Measurements from ENCODE around the gene STRN4. TPM values are rescaled to one million over a fixed set of nuclear protein-coding genes. Genes with fewer than 3 reads are reported as not detected.

The STRN4 gene
- total and polyA plus RNA-seq, 2 donors, result 34.5 to 87.8 TPM

GRCh38 chr19:46728693-46729339 is 17.4 kb downstream of the STRN4 start:
- Histone ChIP-seq H3K27ac (ENCODE audit: low read depth) (no peak overlapping the region), H3K4me3 (ENCODE audit: low read depth, low read length) (no peak overlapping the region), H3K36me3 (ENCODE audit: insufficient read depth) (peaks cover 5% of the 10 kb centered on the region), H3K4me1 (ENCODE audit: insufficient read depth) (no peaks in the 10 kb centered on the region)
- 43% methylated on average over 20 of the region's 20 CpGs for WGBS
- DNase-seq (ENCODE audit: extremely low spot score), result no peak

GRCh38 chr19:46728208-46728607 is 18.0 kb downstream of the STRN4 start:
- DNase-seq (ENCODE audit: extremely low spot score), result no peak
- Histone ChIP-seq H3K4me1 (ENCODE audit: insufficient read depth) (no peaks in the 10 kb centered on the region), H3K4me3 (ENCODE audit: low read depth, low read length) (no peak overlapping the region), H3K27ac (ENCODE audit: low read depth) (no peak overlapping the region), H3K36me3 (ENCODE audit: insufficient read depth) (peaks cover 5% of the 10 kb centered on the region)
- 74% methylated on average over 14 of the region's 14 CpGs for WGBS

- no peak for DNase-seq (ENCODE audit: extremely low spot score)
- H3K4me3 ChIP-seq (ENCODE audit: low read depth, low read length), result no peak overlapping the region
- WGBS, result 80% methylated on average over 11 of the region's 11 CpGs
- H3K27ac ChIP-seq (ENCODE audit: low read depth), result no peak overlapping the region
- no peaks in the 10 kb centered on the region for H3K4me1 ChIP-seq (ENCODE audit: insufficient read depth)
- peaks cover 8% of the 10 kb centered on the region for H3K36me3 ChIP-seq (ENCODE audit: insufficient read depth)
These were observed 18.5 kb downstream of the STRN4 start for GRCh38 chr19:46727757-46728156.

GRCh38 chr19:46726971-46727501 is 19.2 kb downstream of the STRN4 start:
- 55% methylated on average over 14 of the region's 14 CpGs for WGBS
- DNase-seq (ENCODE audit: extremely low spot score), result no peak
- Histone ChIP-seq H3K4me1 (ENCODE audit: insufficient read depth) (no peaks in the 10 kb centered on the region), H3K36me3 (ENCODE audit: insufficient read depth) (peaks cover 10% of the 10 kb centered on the region), H3K4me3 (ENCODE audit: low read depth, low read length) (no peak overlapping the region), H3K27ac (ENCODE audit: low read depth) (no peak overlapping the region)

- DNase-seq (ENCODE audit: extremely low spot score), result no peak
- no peak overlapping the region for H3K4me3 ChIP-seq (ENCODE audit: low read depth, low read length)
- no peak overlapping the region for H3K27ac ChIP-seq (ENCODE audit: low read depth)
- WGBS, result 85% methylated on average over 10 of the region's 10 CpGs
- H3K36me3 ChIP-seq (ENCODE audit: insufficient read depth), result peaks cover 10% of the 10 kb centered on the region
- H3K4me1 ChIP-seq (ENCODE audit: insufficient read depth), result no peaks in the 10 kb centered on the region
These were observed 19.7 kb downstream of the STRN4 start for GRCh38 chr19:46726551-46726950.

GRCh38 chr19:46725859-46726393 is 20.3 kb downstream of the STRN4 start:
- Histone ChIP-seq H3K27ac (ENCODE audit: low read depth) (no peak overlapping the region), H3K4me3 (ENCODE audit: low read depth, low read length) (no peak overlapping the region), H3K36me3 (ENCODE audit: insufficient read depth) (peaks cover 10% of the 10 kb centered on the region), H3K4me1 (ENCODE audit: insufficient read depth) (no peaks in the 10 kb centered on the region)
- 81% methylated on average over 9 of the region's 9 CpGs for WGBS
- no peak for DNase-seq (ENCODE audit: extremely low spot score)

- no peak overlapping the region for H3K4me3 ChIP-seq (ENCODE audit: low read depth, low read length)
- no peaks in the 10 kb centered on the region for H3K4me1 ChIP-seq (ENCODE audit: insufficient read depth)
- H3K36me3 ChIP-seq (ENCODE audit: insufficient read depth), result peaks cover 11% of the 10 kb centered on the region
- no peak overlapping the region for H3K27ac ChIP-seq (ENCODE audit: low read depth)
- 91% methylated on average over 26 of the region's 26 CpGs for WGBS
- DNase-seq (ENCODE audit: extremely low spot score), result no peak
These were observed 21.0 kb downstream of the STRN4 start for GRCh38 chr19:46725036-46725820.

GRCh38 chr19:46724468-46724867 is 21.8 kb downstream of the STRN4 start:
- no peaks in the 10 kb centered on the region for H3K4me1 ChIP-seq (ENCODE audit: insufficient read depth)
- no peak for DNase-seq (ENCODE audit: extremely low spot score)
- H3K36me3 ChIP-seq (ENCODE audit: insufficient read depth), result peaks cover 13% of the 10 kb centered on the region
- 86% methylated on average over 20 of the region's 20 CpGs for WGBS
- H3K27ac ChIP-seq (ENCODE audit: low read depth), result no peak overlapping the region
- H3K4me3 ChIP-seq (ENCODE audit: low read depth, low read length), result no peak overlapping the region

GRCh38 chr19:46723471-46723870 is 22.8 kb downstream of the STRN4 start:
- no peak for DNase-seq (ENCODE audit: extremely low spot score)
- no peak overlapping the region for H3K27ac ChIP-seq (ENCODE audit: low read depth)
- no peak overlapping the region for H3K4me3 ChIP-seq (ENCODE audit: low read depth, low read length)
- WGBS, result 96% methylated on average over 6 of the region's 6 CpGs
- H3K36me3 ChIP-seq (ENCODE audit: insufficient read depth), result peaks cover 13% of the 10 kb centered on the region
- no peaks in the 10 kb centered on the region for H3K4me1 ChIP-seq (ENCODE audit: insufficient read depth)

GRCh38 chr19:46723023-46723461 is 23.2 kb downstream of the STRN4 start:
- DNase-seq (ENCODE audit: extremely low spot score), result no peak
- no peak overlapping the region for H3K4me3 ChIP-seq (ENCODE audit: low read depth, low read length)
- H3K27ac ChIP-seq (ENCODE audit: low read depth), result no peak overlapping the region
- WGBS, result 90% methylated on average over 16 of the region's 16 CpGs
- no peaks in the 10 kb centered on the region for H3K4me1 ChIP-seq (ENCODE audit: insufficient read depth)
- peaks cover 13% of the 10 kb centered on the region for H3K36me3 ChIP-seq (ENCODE audit: insufficient read depth)

GRCh38 chr19:46722421-46723022 is 23.7 kb downstream of the STRN4 start:
- 85% methylated on average over 25 of the region's 25 CpGs for WGBS
- H3K4me1 ChIP-seq (ENCODE audit: insufficient read depth), result no peaks in the 10 kb centered on the region
- H3K36me3 ChIP-seq (ENCODE audit: insufficient read depth), result peaks cover 13% of the 10 kb centered on the region
- no peak overlapping the region for H3K4me3 ChIP-seq (ENCODE audit: low read depth, low read length)
- no peak for DNase-seq (ENCODE audit: extremely low spot score)
- no peak overlapping the region for H3K27ac ChIP-seq (ENCODE audit: low read depth)

GRCh38 chr19:46722004-46722380 is 24.3 kb downstream of the STRN4 start:
- WGBS, result 85% methylated on average over 17 of the region's 17 CpGs
- Histone ChIP-seq H3K36me3 (ENCODE audit: insufficient read depth) (peaks cover 13% of the 10 kb centered on the region), H3K27ac (ENCODE audit: low read depth) (no peak overlapping the region), H3K4me1 (ENCODE audit: insufficient read depth) (no peaks in the 10 kb centered on the region), H3K4me3 (ENCODE audit: low read depth, low read length) (no peak overlapping the region)
- DNase-seq (ENCODE audit: extremely low spot score), result no peak

- peaks cover 13% of the 10 kb centered on the region for H3K36me3 ChIP-seq (ENCODE audit: insufficient read depth)
- no peaks in the 10 kb centered on the region for H3K4me1 ChIP-seq (ENCODE audit: insufficient read depth)
- no peak overlapping the region for H3K4me3 ChIP-seq (ENCODE audit: low read depth, low read length)
- DNase-seq (ENCODE audit: extremely low spot score), result no peak
- no peak overlapping the region for H3K27ac ChIP-seq (ENCODE audit: low read depth)
- WGBS, result 80% methylated on average over 16 of the region's 16 CpGs
These were observed 24.8 kb downstream of the STRN4 start for GRCh38 chr19:46721269-46722003.
